Left lung (tissue), 10 donors: Measurements from ENCODE around the gene SLCO3A1. TPM values are rescaled to one million over a fixed set of nuclear protein-coding genes. Genes with fewer than 3 reads are reported as not detected.

Source experiments
- ATAC-seq: fragments of 200-7000 bp; cut with Tn5 transposase; one replicate; pipeline ENCODE4 v1.9.1; 2020; ENCODE audit warnings: moderate library complexity
- DNase-seq, 4 donors: peaks; one replicate each; pipeline ENCODE4 v3.0.0-alpha.2; 2013 to 2020
- H3K27ac ChIP-seq, 2 donors: fragments of 200-600 bp; sonication (generic) in 1 of 2; one replicate each; pipeline versions ENCODE4 v1.5.0 to v1.8.0; 2020 to 2021
- H3K27me3 ChIP-seq, 2 donors: fragments of 200-600 bp; sonication (generic) in 1 of 2; one replicate each; pipeline versions ENCODE4 v1.5.0 to v1.8.0; 2020 to 2021
- H3K36me3 ChIP-seq, 2 donors: fragments of 200-600 bp; sonication (generic) in 1 of 2; one replicate each; pipeline versions ENCODE4 v1.5.0 to v1.8.0; 2020 to 2021
- H3K4me1 ChIP-seq, 2 donors: fragments of 200-600 bp; one replicate each; pipeline ENCODE4 v1.8.0; 2021
- H3K4me3 ChIP-seq, 2 donors: fragments of 200-600 bp; sonication (generic) in 1 of 2; one replicate each; pipeline versions ENCODE4 v1.5.0 to v1.8.0; 2020 to 2021; ENCODE audit warnings: mild to moderate bottlenecking in 1 of 2
- H3K9me3 ChIP-seq, 2 donors: fragments of 200-600 bp; sonication (generic) in 1 of 2; one replicate each; pipeline versions ENCODE4 v1.5.0 to v1.8.0; 2020 to 2021
- CTCF ChIP-seq, 2 donors: fragments of 200-600 bp; sonication (generic) in 1 of 2; IDR thresholded peaks; one replicate each; pipeline versions ENCODE4 v1.5.0 to v1.8.0; 2021; ENCODE audit warnings: antibody characterized with exemption in 2 of 2
- intact Hi-C, 2 donors: fragments of 100-400 bp; cut with DNase I; formaldehyde crosslinking; loops; one replicate each; pipeline versions ENCODE4 v1.11.2 to v1.14.2; 2022
- polyA plus RNA-seq, 6 donors: library from polyadenylated mRNA; unstranded; fragments of 120-200 nt; gene quantifications; one replicate each; pipeline ENCODE4 v1.2.1, GENCODE V29; 2013; ENCODE audit not compliant: insufficient read length in 6 of 6
- total RNA-seq, 2 donors: library from RNA; stranded (reverse); fragmentation: NEBNext Ultra II Directional; extraction: Animal tissue kit (Norgen Biotek cat#: 25700); gene quantifications; one replicate each; pipeline ENCODE4 v1.2.1, GENCODE V29; 2021
- donor health status: DM: no; HTN: yes; CAD: no.
- donor health status: DM: no; HTN: no; CAD: no.

SLCO3A1 gene
- total and polyA plus RNA-seq, 8 donors = 7.7 to 49.0 (median 11.9) TPM

- Histone ChIP-seq H3K27ac (no peak overlapping the region), H3K27me3 (no peaks in the 10 kb centered on the region), H3K4me3 (no peak overlapping the region), H3K9me3 (peaks cover 0 to 8% of the 10 kb centered on the region in 2 donors), H3K4me1 (no peaks in the 10 kb centered on the region), H3K36me3 (no peaks in the 10 kb centered on the region)
- intact Hi-C loops = no loop called here
- no peak for TF ChIP-seq CTCF (IDR thresholded peaks at IDR 0.05)
- DNase-seq (no peak), ATAC-seq (no peak)
Measured at GRCh38 chr15:91841861-91842260, 11.6 kb upstream of the SLCO3A1 start.

GRCh38 chr15:91844341-91844740, 9.2 kb upstream of the SLCO3A1 start:
- Histone ChIP-seq H3K4me3 (no peak overlapping the region), H3K27me3 (no peaks in the 10 kb centered on the region), H3K36me3 (no peaks in the 10 kb centered on the region), H3K27ac (no peak overlapping the region), H3K9me3 (peaks cover 0 to 8% of the 10 kb centered on the region in 2 donors), H3K4me1 (no peaks in the 10 kb centered on the region)
- intact Hi-C loops = no loop called here
- no peak for DNase-seq
- TF ChIP-seq CTCF (IDR thresholded peaks at IDR 0.05) = no peak
- ATAC-seq = no peak

- no peak overlapping the region for H3K4me3 ChIP-seq
- no peak for TF ChIP-seq CTCF (IDR thresholded peaks at IDR 0.05)
- H3K36me3 ChIP-seq = no peaks in the 10 kb centered on the region
- H3K27ac ChIP-seq = no peak overlapping the region
- H3K27me3 ChIP-seq = no peaks in the 10 kb centered on the region
- intact Hi-C loops = no loop called here
- no peaks in the 10 kb centered on the region for H3K4me1 ChIP-seq
- DNase-seq = no peak
- H3K9me3 ChIP-seq = peaks cover 0 to 8% of the 10 kb centered on the region in 2 donors
- no peak for ATAC-seq
Measured at GRCh38 chr15:91844928-91845327, 8.6 kb upstream of the SLCO3A1 start.

- no peak for TF ChIP-seq CTCF (IDR thresholded peaks at IDR 0.05)
- H3K4me1 ChIP-seq = no peaks in the 10 kb centered on the region
- H3K27me3 ChIP-seq = no peaks in the 10 kb centered on the region
- no peaks in the 10 kb centered on the region for H3K36me3 ChIP-seq
- H3K4me3 ChIP-seq = no peak overlapping the region
- no peak for ATAC-seq
- DNase-seq = no peak
- peaks cover 0 to 8% of the 10 kb centered on the region in 2 donors for H3K9me3 ChIP-seq
- intact Hi-C loops = no loop called here
- H3K27ac ChIP-seq = no peak overlapping the region
Measured at GRCh38 chr15:91845720-91846119, 7.8 kb upstream of the SLCO3A1 start.

GRCh38 chr15:91849180-91849579, 4.3 kb upstream of the SLCO3A1 start:
- Histone ChIP-seq H3K4me1 (peaks cover 9 to 18% of the 10 kb centered on the region in 2 donors), H3K4me3 (no peak overlapping the region), H3K36me3 (no peaks in the 10 kb centered on the region), H3K9me3 (no peaks in the 10 kb centered on the region), H3K27me3 (no peaks in the 10 kb centered on the region), H3K27ac (no peak overlapping the region)
- ATAC-seq = no peak
- no peak for DNase-seq
- no peak for TF ChIP-seq CTCF (IDR thresholded peaks at IDR 0.05)
- intact Hi-C loops = no loop called here
